GM12891 (cell line): ENCODE data around the gene CCDC154.

Experiments
- DNase-seq: peaks from one replicate; pipeline ENCODE4 v3.0.0; 2011; ENCODE audit warnings: low spot score; ENCODE audit not compliant: insufficient read length
- FAIRE-seq: peaks from 2 replicates; lab custom pipeline; 2011; peaks lifted over from hg19 to GRCh38; lab: Jason Lieb, UNC
- PAX5 ChIP-seq: IDR thresholded peaks from 2 replicates; pipeline ENCODE4 v1.6.1; 2011; ENCODE audit warnings: low read length, moderate library complexity, mild to moderate bottlenecking; ENCODE audit not compliant: insufficient read depth, severe bottlenecking
- POLR2A ChIP-seq: IDR thresholded peaks from 2 replicates; pipeline ENCODE4 v1.6.1; 2011; ENCODE audit warnings: low read depth, low read length, control low read depth
- POLR2AphosphoS5 ChIP-seq: IDR thresholded peaks from 2 replicates; pipeline ENCODE4 v1.6.1; 2011; ENCODE audit warnings: low read depth, low read length, control low read depth
- POU2F2 ChIP-seq: IDR thresholded peaks from 2 replicates; pipeline ENCODE4 v1.6.1; 2011; ENCODE audit warnings: low read depth, mild to moderate bottlenecking, control low read depth, low read length, moderate library complexity
- SPI1 ChIP-seq: IDR thresholded peaks from 2 replicates; pipeline ENCODE4 v1.6.1; 2011; ENCODE audit warnings: low read depth, low read length, control low read depth
- TAF1 ChIP-seq: IDR thresholded peaks from 2 replicates; pipeline ENCODE4 v1.6.1; 2011; ENCODE audit warnings: low read depth, low read length, control low read depth

The CCDC154 gene

DNA sequence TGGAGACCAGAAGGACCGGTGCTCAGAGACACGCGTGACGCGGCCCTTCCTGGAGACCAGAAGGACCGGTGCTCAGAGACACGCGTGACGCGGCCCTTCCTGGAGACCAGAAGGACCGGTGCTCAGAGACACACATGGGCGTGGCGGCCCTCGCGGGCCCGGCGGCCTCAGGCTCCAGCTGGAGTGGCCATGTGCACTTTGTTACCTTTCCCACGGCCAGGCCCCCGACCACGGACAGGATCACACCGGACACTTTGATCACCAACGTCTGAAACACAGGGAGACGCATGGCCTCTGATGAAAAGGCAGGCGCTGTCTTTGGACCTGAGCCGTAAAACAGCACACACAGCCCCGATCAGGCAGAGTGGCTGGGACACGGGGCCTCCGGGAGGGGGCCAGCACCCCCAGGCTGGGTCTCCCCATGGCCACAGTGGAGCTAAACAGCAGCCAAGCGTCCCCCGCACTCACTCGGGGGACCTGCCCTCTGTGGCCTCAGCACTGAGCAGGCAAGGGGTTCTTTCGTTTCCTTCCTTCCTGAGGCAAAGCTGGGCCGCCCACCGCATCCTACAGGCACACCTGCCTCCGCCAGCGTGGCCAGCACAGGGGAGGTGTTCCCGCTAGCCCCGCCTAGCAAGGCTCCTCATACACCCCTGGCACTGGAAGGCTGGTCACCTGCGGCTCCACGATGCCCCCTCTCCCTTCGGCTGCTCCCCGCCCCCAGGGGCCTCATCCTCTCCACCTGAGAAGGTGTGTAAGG is 13.3 kb upstream of the CCDC154 start:
- FAIRE-seq (no peak), DNase-seq (no peak)
- TF ChIP-seq SPI1, result no peak
- TF ChIP-seq PAX5, result no peak
- no peak for TF ChIP-seq TAF1
- no peak for TF ChIP-seq POLR2AphosphoS5
- no peak for TF ChIP-seq POLR2A
- no peak for TF ChIP-seq POU2F2

DNA sequence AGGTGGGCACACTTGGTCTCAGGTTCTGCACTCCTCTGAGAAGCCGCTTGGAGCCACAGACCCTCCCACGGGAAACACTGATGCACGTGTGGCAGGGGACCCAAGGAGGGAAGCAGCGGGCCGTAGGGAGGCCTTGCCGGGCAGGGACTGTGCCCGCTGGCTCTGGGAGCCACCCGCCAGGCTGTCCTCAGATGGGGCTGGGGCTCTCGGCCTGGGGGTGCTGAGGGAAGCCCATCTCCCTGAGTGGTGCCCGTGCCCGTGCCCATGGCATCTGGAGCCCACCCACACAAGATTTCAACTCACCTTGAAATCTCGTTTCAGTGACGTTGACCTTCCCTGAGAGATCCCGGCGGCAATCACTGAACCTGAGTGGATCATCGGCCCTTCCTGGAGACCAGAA is 12.6 kb upstream of the CCDC154 start:
- no peak for TF ChIP-seq POU2F2
- TF ChIP-seq POLR2AphosphoS5, result no peak
- TF ChIP-seq PAX5, result no peak
- no peak for TF ChIP-seq POLR2A
- TF ChIP-seq TAF1, result no peak
- no peak for TF ChIP-seq SPI1
- DNase-seq, result no peak
- FAIRE-seq, result no peak

- DNase-seq (no peak), FAIRE-seq (no peak)
- TF ChIP-seq SPI1, result no peak
- TF ChIP-seq POLR2A, result no peak
Observed at GRCh38 chr16:1455190-1456171, 11.1 kb upstream of the CCDC154 start.

GRCh38 chr16:1454561-1454960 is 10.2 kb upstream of the CCDC154 start:
- DNase-seq (no peak), FAIRE-seq (no peak)
- no peak for TF ChIP-seq SPI1
- TF ChIP-seq TAF1, result no peak
- no peak for TF ChIP-seq PAX5
- TF ChIP-seq POLR2AphosphoS5, result no peak

DNA sequence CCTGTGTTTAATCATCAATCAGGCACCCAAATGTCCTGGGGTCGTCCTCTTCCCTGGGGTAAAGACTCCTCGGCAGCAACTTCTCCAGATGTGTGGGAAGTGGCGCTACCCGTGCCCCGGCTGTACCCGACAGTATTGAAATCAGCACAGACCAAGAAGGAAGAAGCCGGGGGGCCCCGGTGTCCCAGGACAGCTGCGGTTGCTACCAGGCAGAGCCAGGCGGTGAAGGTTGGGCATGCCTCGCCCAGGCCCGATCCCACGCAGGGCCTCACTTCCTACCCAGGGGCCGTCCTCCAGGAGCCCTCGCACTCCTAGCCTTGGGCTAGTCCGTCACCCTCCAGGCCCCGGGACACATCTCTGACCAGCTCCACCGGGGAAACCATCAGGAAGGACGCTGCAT is 9.0 kb upstream of the CCDC154 start:
- FAIRE-seq, result no peak
- TF ChIP-seq SPI1 (no peak), POLR2AphosphoS5 (no peak), TAF1 (no peak), PAX5 (no peak), POLR2A (no peak), POU2F2 (no peak)

GRCh38 chr16:1452530-1452929 is 8.2 kb upstream of the CCDC154 start:
- TF ChIP-seq SPI1 (no peak), POLR2AphosphoS5 (no peak), POU2F2 (no peak), TAF1 (no peak), PAX5 (no peak), POLR2A (no peak)
- DNase-seq, result no peak
- FAIRE-seq, result no peak

More for the DNA sequence above, 9.0 kb upstream of the CCDC154 start:
- DNase-seq, result no peak

- FAIRE-seq, result no peak
- no peak for TF ChIP-seq POU2F2
- TF ChIP-seq POLR2AphosphoS5, result no peak
- TF ChIP-seq SPI1, result no peak
- no peak for TF ChIP-seq PAX5
- DNase-seq, result no peak
Observed at GRCh38 chr16:1451702-1452392, 7.5 kb upstream of the CCDC154 start.

DNA sequence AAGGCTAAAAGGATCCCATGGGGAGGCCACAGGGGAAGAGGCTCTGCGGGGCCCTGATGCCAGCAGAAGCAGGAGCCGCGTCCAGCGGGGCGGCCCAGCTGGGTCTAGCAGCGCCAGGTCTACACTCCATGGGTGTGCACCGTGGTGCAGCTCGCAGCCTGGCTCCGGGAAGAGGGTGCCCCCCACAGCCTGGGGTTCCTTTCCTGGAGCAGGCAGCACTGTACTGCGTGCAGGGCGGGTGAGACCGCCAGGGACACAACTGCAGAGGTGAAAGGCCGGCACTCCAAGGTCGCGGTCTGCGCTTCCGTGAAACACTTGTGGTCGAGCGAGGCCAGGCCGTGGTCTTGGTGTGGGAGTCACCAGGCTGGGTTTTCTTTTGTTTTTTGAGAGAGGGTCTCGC is 6.5 kb upstream of the CCDC154 start:
- TF ChIP-seq POLR2AphosphoS5 (no peak), POU2F2 (no peak)
- DNase-seq (no peak), FAIRE-seq (no peak)

DNA sequence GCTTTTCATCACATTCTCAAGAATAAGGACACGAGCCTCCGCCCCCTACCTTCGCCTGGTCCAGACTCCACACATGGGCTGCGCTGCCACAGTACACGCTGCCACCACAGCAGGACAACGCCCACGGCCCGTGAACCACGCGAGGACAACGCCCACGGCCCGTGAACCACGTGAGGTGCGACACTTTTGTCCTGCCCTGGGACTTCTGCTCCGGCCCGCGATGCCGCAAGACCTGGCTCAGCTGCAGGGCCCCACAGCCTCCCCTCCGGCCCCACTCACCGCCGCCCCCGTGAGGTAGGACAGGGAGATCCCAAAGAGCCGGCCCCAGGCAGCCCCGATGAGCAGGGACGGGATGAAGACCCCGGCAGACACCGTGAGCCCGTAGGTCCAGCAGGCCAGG is 5.9 kb upstream of the CCDC154 start:
- no peak for DNase-seq
- TF ChIP-seq PAX5 (no peak), TAF1 (no peak), POLR2AphosphoS5 (no peak), POLR2A (no peak), SPI1 (no peak), POU2F2 (no peak)
- no peak for FAIRE-seq
